ENCODE data around the gene ADGRG3.

ADGRG3 gene

DNA sequence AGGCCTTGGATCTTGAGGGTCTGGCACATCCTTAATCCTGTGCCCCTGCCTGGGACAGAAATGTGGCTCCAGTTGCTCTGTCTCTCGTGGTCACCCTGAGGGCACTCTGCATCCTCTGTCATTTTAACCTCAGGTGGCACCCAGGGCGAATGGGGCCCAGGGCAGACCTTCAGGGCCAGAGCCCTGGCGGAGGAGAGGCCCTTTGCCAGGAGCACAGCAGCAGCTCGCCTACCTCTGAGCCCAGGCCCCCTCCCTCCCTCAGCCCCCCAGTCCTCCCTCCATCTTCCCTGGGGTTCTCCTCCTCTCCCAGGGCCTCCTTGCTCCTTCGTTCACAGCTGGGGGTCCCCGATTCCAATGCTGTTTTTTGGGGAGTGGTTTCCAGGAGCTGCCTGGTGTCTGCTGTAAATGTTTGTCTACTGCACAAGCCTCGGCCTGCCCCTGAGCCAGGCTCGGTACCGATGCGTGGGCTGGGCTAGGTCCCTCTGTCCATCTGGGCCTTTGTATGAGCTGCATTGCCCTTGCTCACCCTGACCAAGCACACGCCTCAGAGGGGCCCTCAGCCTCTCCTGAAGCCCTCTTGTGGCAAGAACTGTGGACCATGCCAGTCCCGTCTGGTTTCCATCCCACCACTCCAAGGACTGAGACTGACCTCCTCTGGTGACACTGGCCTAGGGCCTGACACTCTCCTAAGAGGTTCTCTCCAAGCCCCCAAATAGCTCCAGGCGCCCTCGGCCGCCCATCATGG lies 4.0 kb upstream of the ADGRG3 start:
- Histone ChIP-seq H3K79me2 (ENCODE audit: insufficient read depth, low read length) (no peaks in the 10 kb centered on the region), H4K20me1 (ENCODE audit: insufficient read depth, low read length, poor library complexity, severe bottlenecking) (no peaks in the 10 kb centered on the region), H3F3A (ENCODE audit: low read depth) (no peaks in the 10 kb centered on the region), H3K9ac (ENCODE audit: low read depth, low read length, poor library complexity, severe bottlenecking) (peak overlapping the region; percentile 6), H3K4me2 (ENCODE audit: low read depth, low read length, poor library complexity, severe bottlenecking) (no peak overlapping the region), H3K27me3 (ENCODE audit: insufficient read depth, low read length, poor library complexity, severe bottlenecking) (no peaks in the 10 kb centered on the region), H3K36me3 (ENCODE audit: insufficient read depth, low read length) (no peaks in the 10 kb centered on the region), H3K4me1 (ENCODE audit: insufficient read depth, low read length, poor library complexity, severe bottlenecking) (peaks cover 26% of the 10 kb centered on the region), H3K9me3 (ENCODE audit: insufficient read depth, low read depth, low read length) (no peaks in the 10 kb centered on the region), H3K9me2 (replicated peaks; ENCODE audit: low read depth, low read length) (no peaks in the 10 kb centered on the region), H2AFZ (ENCODE audit: low read length) (no peak overlapping the region), H3K4me3 (ENCODE audit: low read length, poor library complexity, severe bottlenecking) (no peak overlapping the region)
- TF ChIP-seq EZH2phosphoT487 (IDR thresholded peaks at IDR 0.05; ENCODE audit: borderline replicate concordance) = no peak
- TF ChIP-seq, protein P1, sequence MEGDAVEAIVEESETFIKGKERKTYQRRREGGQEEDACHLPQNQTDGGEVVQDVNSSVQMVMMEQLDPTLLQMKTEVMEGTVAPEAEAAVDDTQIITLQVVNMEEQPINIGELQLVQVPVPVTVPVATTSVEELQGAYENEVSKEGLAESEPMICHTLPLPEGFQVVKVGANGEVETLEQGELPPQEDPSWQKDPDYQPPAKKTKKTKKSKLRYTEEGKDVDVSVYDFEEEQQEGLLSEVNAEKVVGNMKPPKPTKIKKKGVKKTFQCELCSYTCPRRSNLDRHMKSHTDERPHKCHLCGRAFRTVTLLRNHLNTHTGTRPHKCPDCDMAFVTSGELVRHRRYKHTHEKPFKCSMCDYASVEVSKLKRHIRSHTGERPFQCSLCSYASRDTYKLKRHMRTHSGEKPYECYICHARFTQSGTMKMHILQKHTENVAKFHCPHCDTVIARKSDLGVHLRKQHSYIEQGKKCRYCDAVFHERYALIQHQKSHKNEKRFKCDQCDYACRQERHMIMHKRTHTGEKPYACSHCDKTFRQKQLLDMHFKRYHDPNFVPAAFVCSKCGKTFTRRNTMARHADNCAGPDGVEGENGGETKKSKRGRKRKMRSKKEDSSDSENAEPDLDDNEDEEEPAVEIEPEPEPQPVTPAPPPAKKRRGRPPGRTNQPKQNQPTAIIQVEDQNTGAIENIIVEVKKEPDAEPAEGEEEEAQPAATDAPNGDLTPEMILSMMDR (conservative IDR thresholded peaks at IDR 0.05; ENCODE audit: low read length) = 0 out of 2 replicates have a peak, but pooled peaks have one; percentile 37

DNA sequence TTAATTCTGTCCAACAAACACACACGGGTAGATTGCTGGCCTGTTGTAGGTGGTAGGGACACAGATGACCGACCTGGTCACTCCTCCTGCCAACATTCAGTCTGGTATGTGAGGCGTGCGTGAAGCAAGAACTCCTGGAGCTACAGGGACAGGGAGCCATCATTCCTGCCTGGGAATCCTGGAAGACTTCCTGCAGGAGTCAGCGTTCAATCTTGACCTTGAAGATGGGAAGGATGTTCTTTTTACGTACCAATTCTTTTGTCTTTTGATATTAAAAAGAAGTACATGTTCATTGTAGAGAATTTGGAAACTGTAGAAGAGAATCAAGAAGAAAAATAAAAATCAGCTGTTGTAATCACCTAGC lies 3.5 kb upstream of the ADGRG3 start:
- Histone ChIP-seq H3K9me2 (replicated peaks; ENCODE audit: low read depth, low read length) (no peaks in the 10 kb centered on the region), H2AFZ (ENCODE audit: low read length) (no peak overlapping the region), H3F3A (ENCODE audit: low read depth) (no peaks in the 10 kb centered on the region), H3K79me2 (ENCODE audit: insufficient read depth, low read length) (no peaks in the 10 kb centered on the region), H3K36me3 (ENCODE audit: insufficient read depth, low read length) (no peaks in the 10 kb centered on the region), H3K27me3 (ENCODE audit: insufficient read depth, low read length, poor library complexity, severe bottlenecking) (no peaks in the 10 kb centered on the region), H4K20me1 (ENCODE audit: insufficient read depth, low read length, poor library complexity, severe bottlenecking) (no peaks in the 10 kb centered on the region), H3K4me2 (ENCODE audit: low read depth, low read length, poor library complexity, severe bottlenecking) (no peak overlapping the region), H3K9ac (ENCODE audit: low read depth, low read length, poor library complexity, severe bottlenecking) (no peak overlapping the region), H3K9me3 (ENCODE audit: insufficient read depth, low read depth, low read length) (no peaks in the 10 kb centered on the region), H3K4me3 (ENCODE audit: low read length, poor library complexity, severe bottlenecking) (no peak overlapping the region), H3K4me1 (ENCODE audit: insufficient read depth, low read length, poor library complexity, severe bottlenecking) (peaks cover 32% of the 10 kb centered on the region)
- TF ChIP-seq, protein P1 (conservative IDR thresholded peaks at IDR 0.05; ENCODE audit: low read length) = no peak
- no peak for TF ChIP-seq EZH2phosphoT487 (IDR thresholded peaks at IDR 0.05; ENCODE audit: borderline replicate concordance)

DNA sequence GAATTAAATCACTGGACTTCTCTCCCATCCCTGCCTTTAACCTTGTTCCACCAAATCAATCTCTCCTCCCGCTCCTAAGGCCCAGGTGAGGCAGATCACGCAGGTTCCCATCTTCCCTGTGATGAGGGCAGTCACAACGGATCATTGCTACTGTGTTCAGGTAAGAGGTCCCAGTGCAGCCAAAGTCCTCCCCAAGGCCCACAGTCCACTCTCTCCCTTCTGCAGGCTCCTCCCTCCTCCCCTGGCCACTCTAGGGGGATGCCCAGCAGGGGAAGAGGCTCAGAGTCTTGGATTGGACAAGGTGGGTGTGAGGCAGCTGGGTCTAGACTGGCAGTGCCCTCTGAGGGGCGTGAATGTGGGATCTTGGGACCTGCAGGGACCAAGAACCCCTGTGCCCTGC lies 2.6 kb upstream of the ADGRG3 start:
- Histone ChIP-seq H3K27me3 (ENCODE audit: insufficient read depth, low read length, poor library complexity, severe bottlenecking) (no peaks in the 10 kb centered on the region), H4K20me1 (ENCODE audit: insufficient read depth, low read length, poor library complexity, severe bottlenecking) (no peaks in the 10 kb centered on the region), H3K9me3 (ENCODE audit: insufficient read depth, low read depth, low read length) (no peaks in the 10 kb centered on the region), H3K9ac (ENCODE audit: low read depth, low read length, poor library complexity, severe bottlenecking) (no peak overlapping the region), H3K9me2 (replicated peaks; ENCODE audit: low read depth, low read length) (no peaks in the 10 kb centered on the region), H2AFZ (ENCODE audit: low read length) (no peak overlapping the region), H3K4me2 (ENCODE audit: low read depth, low read length, poor library complexity, severe bottlenecking) (no peak overlapping the region), H3K79me2 (ENCODE audit: insufficient read depth, low read length) (no peaks in the 10 kb centered on the region), H3F3A (ENCODE audit: low read depth) (no peaks in the 10 kb centered on the region), H3K36me3 (ENCODE audit: insufficient read depth, low read length) (no peaks in the 10 kb centered on the region), H3K4me1 (ENCODE audit: insufficient read depth, low read length, poor library complexity, severe bottlenecking) (peaks cover 41% of the 10 kb centered on the region), H3K4me3 (ENCODE audit: low read length, poor library complexity, severe bottlenecking) (no peak overlapping the region)
- TF ChIP-seq, protein P1 (conservative IDR thresholded peaks at IDR 0.05; ENCODE audit: low read length) = no peak
- no peak for TF ChIP-seq EZH2phosphoT487 (IDR thresholded peaks at IDR 0.05; ENCODE audit: borderline replicate concordance)

Data from Loucy (cell line).